WTC11 (cell line): ENCODE measurements around the gene PLRG1. TPM values are rescaled to one million over a fixed set of nuclear protein-coding genes. Genes with fewer than 3 reads are reported as not detected.

Experiments used
- ATAC-seq: fragments of 200-7000 bp; cut with Tn5 transposase; 2 replicates; pipeline ENCODE4 v1.10.0; 2021; ENCODE audit warnings: mild to moderate bottlenecking, moderate library complexity
- CTCF ChIA-PET: fragments of 300-600 bp; sonication (Branson Sonifier 250); formaldehyde crosslinking; loops from one replicate; lab custom pipeline; 2021; ENCODE audit warnings: antibody characterized with exemption; lab: Charles Lee
- POLR2A ChIA-PET: fragments of 350-600 bp; sonication (Branson Sonifier 250); formaldehyde crosslinking; loops from one replicate; lab custom pipeline; 2021; ENCODE audit warnings: antibody characterized with exemption; lab: Charles Lee
- DNase-seq: peaks from one replicate; pipeline ENCODE4 v3.0.0; 2021; ENCODE audit warnings: low spot score
- H3K27ac Mint-ChIP-seq: 2 replicates; pipeline ENCODE4 v1.8.0; 2021; ENCODE audit warnings: mixed read lengths
- H3K27me3 Mint-ChIP-seq: 2 replicates; pipeline ENCODE4 v1.8.0; 2021; ENCODE audit warnings: low read depth, mild to moderate bottlenecking, moderate library complexity, mixed read lengths
- H3K36me3 Mint-ChIP-seq: 2 replicates; pipeline ENCODE4 v1.8.0; 2021; ENCODE audit warnings: mixed read lengths
- H3K4me1 Mint-ChIP-seq: 2 replicates; pipeline ENCODE4 v1.8.0; 2022; ENCODE audit warnings: mixed read lengths
- H3K4me3 Mint-ChIP-seq: 2 replicates; pipeline ENCODE4 v1.8.0; 2021; ENCODE audit warnings: mild to moderate bottlenecking, moderate library complexity, mixed read lengths
- H3K9me3 Mint-ChIP-seq: 2 replicates; pipeline ENCODE4 v1.8.0; 2021; ENCODE audit warnings: mixed read lengths
- AR ChIP-seq: fragments of 250-450 bp; sonication (Bioruptor Pico); IDR thresholded peaks from 2 replicates; pipeline ENCODE4 v1.9.0; 2021; ENCODE audit warnings: mild to moderate bottlenecking
- E2F1 ChIP-seq: sonication (generic); formaldehyde crosslinking; IDR thresholded peaks from 2 replicates; pipeline ENCODE4 v1.8.0; 2022; ENCODE audit warnings: mild to moderate bottlenecking, missing genetic modification reagents
- E2F4 ChIP-seq: sonication (generic); formaldehyde crosslinking; IDR thresholded peaks from 2 replicates; pipeline ENCODE4 v1.8.1; 2022; ENCODE audit warnings: low read depth, mild to moderate bottlenecking, moderate library complexity, missing genetic modification reagents, borderline replicate concordance
- E2F5 ChIP-seq: sonication (generic); formaldehyde crosslinking; IDR thresholded peaks from 2 replicates; pipeline ENCODE4 v1.8.1; 2022; ENCODE audit warnings: mild to moderate bottlenecking, moderate library complexity, missing genetic modification reagents
- FOXP4 ChIP-seq: sonication (generic); formaldehyde crosslinking; IDR thresholded peaks from 2 replicates; pipeline ENCODE4 v1.8.0; 2022; ENCODE audit warnings: mild to moderate bottlenecking, missing genetic modification reagents
- GABPB1 ChIP-seq: sonication (generic); formaldehyde crosslinking; IDR thresholded peaks from 2 replicates; pipeline ENCODE4 v1.8.1; 2023; ENCODE audit warnings: mild to moderate bottlenecking, missing genetic modification reagents
- HMGA2 ChIP-seq: fragments of 250-450 bp; sonication (Bioruptor Pico); IDR thresholded peaks from 2 replicates; pipeline ENCODE4 v1.4.0; 2021; ENCODE audit warnings: mild to moderate bottlenecking, moderate library complexity
- HMGXB4 ChIP-seq: sonication (generic); formaldehyde crosslinking; IDR thresholded peaks from 2 replicates; pipeline ENCODE4 v1.8.1; 2023; ENCODE audit warnings: mild to moderate bottlenecking, moderate library complexity, missing genetic modification reagents
- IRF1 ChIP-seq: sonication (generic); formaldehyde crosslinking; IDR thresholded peaks from 2 replicates; pipeline ENCODE4 v1.8.0; 2023; ENCODE audit warnings: missing genetic modification reagents
- IRF2 ChIP-seq: sonication (generic); formaldehyde crosslinking; IDR thresholded peaks from 2 replicates; pipeline ENCODE4 v1.8.0; 2022; ENCODE audit warnings: low read depth, missing genetic modification reagents, borderline replicate concordance
- JAZF1 ChIP-seq: fragments of 250-450 bp; sonication (Bioruptor Pico); IDR thresholded peaks from 2 replicates; pipeline ENCODE4 v1.9.0; 2021; ENCODE audit warnings: moderate library complexity, mild to moderate bottlenecking, inconsistent platforms
- NR2C2 ChIP-seq: sonication (generic); formaldehyde crosslinking; IDR thresholded peaks from 2 replicates; pipeline ENCODE4 v1.8.0; 2022; ENCODE audit warnings: mild to moderate bottlenecking, missing genetic modification reagents
- PRRX2 ChIP-seq: fragments of 250-450 bp; sonication (Bioruptor Pico); IDR thresholded peaks from 2 replicates; pipeline ENCODE4 v1.8.0; 2021; ENCODE audit warnings: mild to moderate bottlenecking
- SOX15 ChIP-seq: fragments of 250-450 bp; sonication (Bioruptor Pico); IDR thresholded peaks from 2 replicates; pipeline ENCODE4 v1.9.0; 2021; ENCODE audit warnings: mild to moderate bottlenecking
- TEAD4 ChIP-seq: sonication (generic); formaldehyde crosslinking; IDR thresholded peaks from 2 replicates; pipeline ENCODE4 v1.8.0; 2022; ENCODE audit warnings: mild to moderate bottlenecking, missing genetic modification reagents
- TP53 ChIP-seq: sonication (generic); formaldehyde crosslinking; IDR thresholded peaks from 2 replicates; pipeline ENCODE4 v1.8.1; 2023; ENCODE audit warnings: mild to moderate bottlenecking, missing genetic modification reagents
- ZBTB21 ChIP-seq: sonication (generic); formaldehyde crosslinking; IDR thresholded peaks from 2 replicates; pipeline ENCODE4 v1.8.1; 2023; ENCODE audit warnings: mild to moderate bottlenecking, missing genetic modification reagents, borderline replicate concordance
- ZNF416 ChIP-seq: fragments of 250-450 bp; sonication (Bioruptor Pico); IDR thresholded peaks from 2 replicates; pipeline ENCODE4 v1.9.0; 2021; ENCODE audit warnings: mild to moderate bottlenecking, inconsistent platforms
- ZNF425 ChIP-seq: fragments of 250-450 bp; sonication (Bioruptor Pico); conservative IDR thresholded peaks from 2 replicates; pipeline ENCODE4 v1.9.0; 2021; ENCODE audit warnings: mild to moderate bottlenecking
- total RNA-seq: library from RNA; stranded (reverse); gene quantifications from 3 replicates; pipeline ENCODE4 v1.2.3, GENCODE V29; 2021

PLRG1 gene
- total RNA-seq, 1 experiment from 2014 or later = 84.8 TPM

- H3K9me3 Mint-ChIP-seq = peaks cover 13% of the 10 kb centered on the region
- H3K4me1 Mint-ChIP-seq = peaks cover 20% of the 10 kb centered on the region
- no peak overlapping the region for H3K4me3 Mint-ChIP-seq
- no peak for ATAC-seq
- H3K36me3 Mint-ChIP-seq = no peaks in the 10 kb centered on the region
- no peak for DNase-seq
- TF ChIP-seq AR (no peak), GABPB1 (CRISPR knock-in tag) (no peak)
- ChIA-PET CTCF (no interaction called here), POLR2A (no interaction called here)
- no peaks in the 10 kb centered on the region for H3K27me3 Mint-ChIP-seq
- H3K27ac Mint-ChIP-seq = no peak overlapping the region
Measured at GRCh38 chr4:154511981-154512380, 38.2 kb downstream of the PLRG1 start.

- ATAC-seq = no peak
- TF ChIP-seq TP53 (CRISPR knock-in tag) (no peak), ZBTB21 (no peak), JAZF1 (CRISPR knock-in tag) (no peak), IRF1 (CRISPR knock-in tag) (no peak), ZNF416 (CRISPR knock-in tag) (no peak), E2F5 (CRISPR knock-in tag) (no peak)
- DNase-seq = no peak
- no peaks in the 10 kb centered on the region for H3K36me3 Mint-ChIP-seq
- ChIA-PET POLR2A (no interaction called here), CTCF (no interaction called here)
- H3K27me3 Mint-ChIP-seq = no peaks in the 10 kb centered on the region
- no peak overlapping the region for H3K27ac Mint-ChIP-seq
- peaks cover 13% of the 10 kb centered on the region for H3K9me3 Mint-ChIP-seq
- peaks cover 25% of the 10 kb centered on the region for H3K4me1 Mint-ChIP-seq
- H3K4me3 Mint-ChIP-seq = no peak overlapping the region
Measured at GRCh38 chr4:154511548-154511947, 38.7 kb downstream of the PLRG1 start.

- Mint-ChIP-seq H3K36me3 (no peaks in the 10 kb centered on the region), H3K27me3 (no peaks in the 10 kb centered on the region), H3K27ac (no peak overlapping the region; the same call in 1 of the 2 replicates), H3K4me3 (no peak overlapping the region), H3K9me3 (no peaks in the 10 kb centered on the region), H3K4me1 (peaks cover 19% of the 10 kb centered on the region)
- no peak for DNase-seq
- ATAC-seq = no peak
- POLR2A ChIA-PET = interaction anchor here (1.5 kb wide), 1 partner anchor 714 kb away, joined by 4 read pairs; no protein-coding TSS in a partner anchor
- CTCF ChIA-PET = interaction anchor here (0.7 to 3.4 kb wide), 11 partner anchors 8 to 216 kb away, joined by 3 to 34 read pairs (median 6); no protein-coding TSS in a partner anchor
- TF ChIP-seq E2F4 (CRISPR knock-in tag) (no peak), HMGA2 (no peak), NR2C2 (no peak), PRRX2 (no peak), HMGXB4 (no peak), TP53 (CRISPR knock-in tag) (no peak), ZNF425 (CRISPR knock-in tag) (no peak), SOX15 (CRISPR knock-in tag) (no peak), IRF2 (CRISPR knock-in tag) (no peak), TEAD4 (CRISPR knock-in tag) (no peak), ZNF416 (CRISPR knock-in tag) (no peak), E2F1 (CRISPR knock-in tag) (no peak), FOXP4 (no peak)
Measured at GRCh38 chr4:154507156-154507555, 43.0 kb downstream of the PLRG1 start.
